Activated CD8-positive, alpha-beta memory T cell treated with anti-CD3 and anti-CD28 coated beads, Interleukin-2, amount 50 U/mL, for 1 hour (primary cell): ENCODE results near the gene GSN.

Experiments used
- DNase-seq: peaks from one replicate; pipeline ENCODE4 v3.0.0-alpha.2; 2020; ENCODE audit errors: extremely low read depth

Gene GSN

DNA sequence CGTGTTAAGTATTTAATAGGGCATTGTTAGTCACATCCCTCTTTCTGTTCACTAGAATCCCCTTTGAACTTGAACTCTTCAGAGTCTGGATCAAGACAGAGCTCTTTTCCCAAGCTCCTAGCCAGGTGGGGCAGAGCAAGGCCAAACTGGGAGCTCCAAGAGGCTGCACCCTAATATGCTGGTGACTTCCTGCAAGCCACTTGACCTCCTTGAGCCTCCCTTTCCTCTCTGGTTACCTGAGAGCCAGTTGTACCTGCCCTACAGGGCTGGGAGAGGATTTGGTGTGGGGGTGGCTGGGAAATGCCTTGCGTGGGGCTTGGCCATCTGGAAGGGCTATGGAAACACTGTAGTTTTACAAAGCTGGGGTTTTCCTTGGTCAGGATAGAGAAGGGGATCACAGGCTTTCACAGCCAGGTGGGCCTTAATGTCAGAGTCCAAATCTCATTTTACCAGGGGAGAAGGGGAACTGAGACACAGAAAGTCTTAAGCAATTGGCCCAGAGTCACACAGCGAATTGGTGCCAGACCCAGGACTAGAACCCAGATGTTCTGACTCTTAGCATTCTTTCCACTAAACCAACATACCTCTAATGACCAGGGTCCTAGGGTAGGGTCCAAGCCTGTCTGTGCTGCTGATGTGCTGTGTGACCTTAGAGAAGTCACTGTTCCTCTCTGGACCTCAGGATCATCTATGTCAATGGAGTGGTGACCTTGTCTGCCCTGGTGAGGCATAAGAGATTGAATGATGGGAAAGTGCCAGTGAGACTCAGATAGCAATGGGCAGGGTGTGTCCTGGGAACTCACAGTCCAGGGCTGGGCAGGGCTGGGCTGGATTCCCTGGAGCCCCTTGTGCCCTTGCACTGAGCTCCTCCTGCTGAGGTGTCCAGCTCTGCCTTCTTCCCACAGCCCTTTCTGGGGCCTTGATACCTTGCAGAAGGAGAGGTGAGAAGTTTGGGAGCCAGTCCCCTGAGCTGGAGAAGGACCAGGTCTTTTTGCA lies 35.8 kb downstream of the GSN start:
- DNase-seq: no peak

DNA sequence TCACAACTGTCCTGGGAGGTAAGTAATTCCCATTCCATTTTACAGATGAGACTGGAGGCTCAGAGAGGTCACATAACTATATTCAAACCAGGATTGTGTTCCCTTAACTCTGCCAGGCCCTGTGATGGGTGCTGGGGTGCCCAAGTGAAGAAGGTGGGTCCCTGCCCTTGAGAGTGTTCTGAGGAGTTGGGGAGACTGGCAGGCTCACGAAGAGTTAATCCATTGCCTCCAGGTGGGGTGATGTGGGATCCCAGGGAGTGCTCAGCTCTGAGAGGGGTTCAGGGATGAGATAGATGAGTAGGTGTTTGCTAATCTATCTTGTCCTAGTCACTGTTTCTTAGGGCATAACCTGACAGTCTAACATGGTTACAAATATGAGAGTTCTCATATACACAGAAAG lies 36.7 kb downstream of the GSN start:
- no peak for DNase-seq

DNA sequence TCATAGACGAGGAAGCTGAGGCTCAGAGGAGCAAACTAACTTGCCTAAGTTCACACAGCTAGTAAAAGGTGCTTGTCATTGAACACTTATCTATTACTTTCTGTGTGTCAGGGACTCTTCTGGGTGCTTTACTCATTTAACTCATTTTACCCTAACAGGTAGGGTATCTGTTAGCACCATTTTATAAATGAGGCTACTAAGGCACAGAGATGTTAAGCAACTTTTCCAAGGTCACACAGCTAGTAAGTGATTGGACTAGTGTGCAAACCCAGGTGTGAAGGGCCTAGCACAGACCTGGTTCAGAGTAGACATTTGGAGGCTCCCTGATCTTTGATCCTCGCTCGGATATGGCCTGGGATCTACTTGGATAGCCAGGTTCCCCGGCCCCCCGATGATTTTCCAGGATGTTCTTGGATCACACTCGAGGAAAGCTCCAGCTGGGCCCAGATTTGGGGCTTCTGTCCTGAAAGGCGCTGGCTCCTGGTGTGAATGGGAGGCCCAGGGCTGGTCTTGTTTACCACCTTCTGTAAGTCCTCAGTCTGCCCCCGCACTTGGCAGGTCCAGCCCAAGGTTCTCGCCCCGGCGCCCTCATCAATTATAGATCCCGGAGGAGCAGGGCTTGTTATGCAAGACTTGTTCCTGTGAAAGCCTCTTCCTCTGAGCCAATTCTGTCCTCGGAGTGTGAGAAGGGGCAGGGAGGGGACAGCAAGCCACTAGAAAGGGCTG lies 37.5 kb downstream of the GSN start:
- no peak for DNase-seq

DNA sequence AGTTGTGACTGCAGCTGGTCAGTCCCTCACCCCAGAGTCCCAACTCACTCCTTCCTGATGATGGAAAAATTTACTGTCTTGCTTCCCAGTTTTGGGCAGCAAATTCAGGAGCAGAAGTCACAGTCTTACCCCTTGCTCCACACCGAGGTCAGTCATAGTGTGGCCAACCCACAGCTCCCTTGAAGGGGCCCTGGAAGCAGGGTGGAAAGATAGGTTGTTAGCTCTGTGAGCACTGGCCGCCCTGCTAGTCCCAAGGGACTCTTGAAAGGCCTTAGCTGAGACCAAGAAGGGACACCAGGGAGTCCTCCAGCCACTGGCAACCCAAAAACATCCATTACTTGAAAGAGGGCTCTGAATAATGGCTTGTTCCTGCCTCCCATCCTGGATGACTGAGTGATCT lies 40.0 kb downstream of the GSN start:
- DNase-seq: no peak

DNA sequence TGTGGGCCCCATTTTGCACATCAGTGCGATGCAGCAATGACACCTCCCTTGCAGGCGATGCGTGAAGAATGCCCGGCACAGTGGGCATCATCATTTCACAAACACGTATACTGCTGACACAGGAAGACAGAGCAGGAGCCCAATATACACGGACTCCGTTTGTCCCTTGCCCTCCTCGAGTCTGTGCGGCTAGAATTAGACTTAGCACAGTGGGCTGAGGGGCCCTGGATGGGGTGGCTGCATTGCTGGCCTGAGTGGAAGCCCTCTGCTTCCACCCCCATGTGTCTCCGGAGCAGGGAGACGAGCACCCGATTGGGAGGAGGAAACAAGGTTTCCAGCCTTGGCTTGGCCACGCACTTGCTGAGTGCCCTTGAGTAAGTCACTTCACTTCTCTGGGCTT lies 40.8 kb downstream of the GSN start:
- no peak for DNase-seq

DNA sequence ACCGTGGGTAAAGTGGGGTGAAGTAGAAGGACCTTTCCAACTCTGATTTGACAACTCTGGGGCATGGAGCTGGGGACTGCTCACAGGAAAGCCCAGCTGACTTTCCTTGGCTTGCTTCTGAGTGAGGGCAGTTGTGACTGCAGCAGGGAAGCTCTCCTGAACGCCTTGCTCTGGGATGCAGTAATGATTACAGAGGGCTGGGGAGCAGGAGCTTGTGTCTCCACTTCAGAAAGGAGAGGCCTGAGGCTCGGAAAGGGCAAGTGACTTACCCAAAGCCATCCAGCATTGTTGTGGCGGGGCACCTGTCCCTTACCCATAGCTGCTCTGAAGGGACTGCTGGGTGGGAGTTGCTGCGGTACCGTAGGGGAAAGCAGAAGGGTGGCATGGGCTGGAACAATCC lies 41.2 kb downstream of the GSN start:
- DNase-seq: no peak

DNA sequence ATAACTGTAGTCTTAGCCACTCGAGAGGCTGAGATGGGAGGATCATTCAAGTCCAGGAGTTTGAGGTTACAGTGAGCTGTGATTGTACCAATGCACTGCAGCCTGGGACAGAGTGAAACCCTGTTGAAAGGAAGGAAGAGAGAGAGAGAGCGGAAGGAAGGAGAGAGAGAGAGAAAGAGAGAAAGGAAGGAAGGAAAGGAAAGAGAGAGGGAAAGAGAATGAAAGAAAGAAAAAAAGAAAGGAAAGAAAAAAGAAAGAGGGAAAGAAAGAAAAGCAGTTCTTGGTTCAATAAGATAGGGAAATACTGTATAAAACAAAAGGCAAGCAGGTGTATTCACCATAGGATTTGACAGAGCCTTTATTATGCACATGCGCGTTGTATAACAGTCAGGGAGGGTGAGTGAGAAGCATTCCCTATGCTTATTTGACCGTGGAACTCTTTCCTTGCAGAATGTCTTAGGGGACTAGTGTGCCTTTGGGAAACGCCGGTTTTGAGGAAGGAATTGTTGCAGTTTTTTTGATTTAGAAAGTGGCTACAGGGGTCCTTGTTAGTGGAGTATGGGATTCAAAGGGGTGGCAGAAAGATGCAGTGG lies 42.0 kb downstream of the GSN start:
- DNase-seq: no peak

DNA sequence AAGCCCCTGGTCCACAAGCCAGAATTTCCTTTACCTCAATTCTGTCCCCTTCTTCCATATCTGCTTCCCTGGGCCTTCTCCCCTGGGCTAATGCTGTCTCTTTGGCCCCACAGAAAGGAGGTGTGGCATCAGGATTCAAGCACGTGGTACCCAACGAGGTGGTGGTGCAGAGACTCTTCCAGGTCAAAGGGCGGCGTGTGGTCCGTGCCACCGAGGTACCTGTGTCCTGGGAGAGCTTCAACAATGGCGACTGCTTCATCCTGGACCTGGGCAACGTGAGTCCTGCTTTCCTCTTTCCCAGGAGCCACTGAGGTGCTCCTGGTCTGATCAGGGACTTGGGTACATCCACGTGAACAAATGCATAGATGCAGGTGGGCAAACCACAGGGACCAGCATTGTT lies 42.6 kb downstream of the GSN start:
- no peak for DNase-seq

DNA sequence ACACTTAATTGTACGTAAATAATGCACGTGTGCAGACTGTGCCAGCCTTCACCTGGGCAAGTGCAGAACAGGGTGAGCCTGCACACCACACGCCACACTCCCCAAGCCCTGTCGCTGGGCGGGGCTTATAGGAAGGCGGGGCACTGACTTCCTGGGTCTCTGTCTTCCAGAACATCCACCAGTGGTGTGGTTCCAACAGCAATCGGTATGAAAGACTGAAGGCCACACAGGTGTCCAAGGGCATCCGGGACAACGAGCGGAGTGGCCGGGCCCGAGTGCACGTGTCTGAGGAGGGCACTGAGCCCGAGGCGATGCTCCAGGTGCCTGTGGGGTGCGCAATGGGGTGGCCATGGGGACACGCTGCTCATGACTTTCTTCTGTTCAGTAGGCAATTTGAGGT lies 44.2 kb downstream of the GSN start:
- DNase-seq: no peak

DNA sequence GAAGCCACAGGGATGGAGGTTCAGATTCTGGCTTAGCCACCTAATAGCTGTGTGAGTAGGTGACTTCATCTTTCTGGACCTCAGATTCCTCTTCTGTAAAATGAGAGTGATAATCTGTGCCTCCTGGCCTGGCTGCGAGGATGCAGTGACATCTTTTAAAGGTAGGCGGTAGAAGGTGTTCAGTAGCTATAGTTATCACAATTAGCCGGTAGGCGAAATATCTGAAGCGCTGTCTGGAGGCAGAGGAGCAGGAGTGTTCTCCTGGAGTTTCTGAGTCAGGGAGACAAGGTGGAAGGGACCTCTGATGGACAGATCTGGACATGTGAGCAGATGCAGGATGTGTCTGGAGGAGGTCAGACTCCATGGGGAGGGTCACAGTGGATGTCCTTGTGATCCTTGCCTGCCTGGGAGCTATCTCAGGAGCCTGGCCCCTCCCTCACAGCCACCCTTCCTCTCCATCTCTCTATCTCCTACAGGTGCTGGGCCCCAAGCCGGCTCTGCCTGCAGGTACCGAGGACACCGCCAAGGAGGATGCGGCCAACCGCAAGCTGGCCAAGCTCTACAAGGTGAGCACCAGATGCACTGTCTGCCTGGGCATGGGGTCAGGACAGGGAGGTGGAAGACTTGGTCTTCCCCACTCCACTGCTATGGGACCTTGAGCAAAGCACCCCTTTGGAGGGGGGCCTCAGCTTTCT lies 45.6 kb downstream of the GSN start:
- DNase-seq: no peak

DNA sequence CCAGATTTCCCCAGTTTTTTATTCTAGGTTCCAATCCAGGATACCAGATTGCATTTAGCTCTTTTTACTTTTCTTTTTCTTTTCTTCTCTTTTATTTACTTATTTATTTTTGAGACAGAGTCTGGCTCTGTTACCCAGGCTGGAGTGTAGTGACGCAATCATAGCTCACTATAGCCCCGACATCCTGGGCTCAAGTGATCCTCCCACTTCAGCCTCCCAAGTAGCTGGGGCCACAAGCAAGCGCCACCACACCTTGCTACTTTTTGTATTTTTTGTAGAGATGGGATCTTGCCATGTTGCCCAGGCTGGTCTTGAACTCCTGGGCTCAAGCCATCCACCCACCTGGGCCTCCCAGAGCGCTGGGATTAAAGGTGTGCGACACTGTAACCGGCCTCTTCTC lies 48.4 kb downstream of the GSN start:
- DNase-seq: no peak

DNA sequence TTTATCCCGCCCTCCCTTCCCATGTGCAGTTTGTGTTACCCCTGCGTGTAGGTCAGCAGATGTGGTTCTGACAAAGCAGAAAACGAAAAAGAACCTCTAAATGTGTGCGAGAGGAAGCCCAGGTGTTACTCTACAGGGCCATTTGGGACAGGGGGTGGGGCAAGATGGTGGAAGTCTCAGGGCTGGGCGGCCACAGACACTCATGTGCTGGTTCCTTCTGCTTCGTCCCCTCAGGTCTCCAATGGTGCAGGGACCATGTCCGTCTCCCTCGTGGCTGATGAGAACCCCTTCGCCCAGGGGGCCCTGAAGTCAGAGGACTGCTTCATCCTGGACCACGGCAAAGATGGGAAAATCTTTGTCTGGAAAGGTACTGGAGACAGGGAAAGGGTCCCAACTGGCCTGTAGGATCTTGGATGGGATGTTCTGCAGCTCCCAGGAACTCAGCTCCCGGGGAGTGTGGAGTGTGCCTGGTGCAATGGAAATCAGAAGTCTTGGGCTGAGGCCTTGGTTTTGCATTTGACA lies 49.0 kb downstream of the GSN start:
- no peak for DNase-seq

DNA sequence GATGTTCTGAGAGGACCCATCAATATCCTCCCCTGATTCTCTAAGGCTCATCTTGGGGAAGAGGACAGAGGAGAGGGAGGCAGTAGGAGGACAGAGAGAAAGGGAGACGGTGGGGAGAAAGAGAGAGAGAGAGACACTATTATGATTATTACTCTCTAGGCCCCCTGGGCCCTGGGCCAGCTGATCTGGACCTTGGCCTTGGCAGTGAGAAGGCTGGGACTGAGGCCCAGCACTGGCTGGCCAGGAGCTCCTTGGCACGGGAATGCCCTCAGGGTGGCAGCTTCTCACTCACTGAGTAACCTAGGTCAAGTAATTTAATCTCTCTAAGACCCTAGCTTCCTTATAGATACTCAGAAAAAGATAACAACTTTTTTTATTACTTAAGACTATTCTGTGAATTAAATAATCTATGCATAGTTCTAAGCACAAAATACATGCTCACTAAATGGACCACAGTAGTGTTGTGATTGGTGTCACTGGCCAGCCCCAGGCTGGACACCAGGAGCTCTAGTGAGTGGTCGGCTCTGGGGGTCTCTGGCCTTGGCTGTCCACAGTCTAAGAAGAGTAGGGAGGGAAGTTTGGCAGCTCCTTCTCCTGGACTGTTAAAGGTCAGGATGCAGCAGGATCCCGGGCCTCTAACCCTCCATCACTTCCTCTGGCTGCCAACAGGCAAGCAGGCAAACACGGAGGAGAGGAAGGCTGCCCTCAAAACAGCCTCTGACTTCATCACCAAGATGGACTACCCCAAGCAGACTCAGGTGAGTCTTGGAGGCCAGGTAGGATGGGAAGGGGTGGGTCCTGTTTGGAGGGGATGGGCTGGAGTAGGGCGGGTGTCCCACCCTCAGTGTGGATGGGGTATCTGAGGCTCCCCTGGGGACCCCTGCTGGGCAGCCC lies 50.0 kb downstream of the GSN start:
- DNase-seq: no peak

DNA sequence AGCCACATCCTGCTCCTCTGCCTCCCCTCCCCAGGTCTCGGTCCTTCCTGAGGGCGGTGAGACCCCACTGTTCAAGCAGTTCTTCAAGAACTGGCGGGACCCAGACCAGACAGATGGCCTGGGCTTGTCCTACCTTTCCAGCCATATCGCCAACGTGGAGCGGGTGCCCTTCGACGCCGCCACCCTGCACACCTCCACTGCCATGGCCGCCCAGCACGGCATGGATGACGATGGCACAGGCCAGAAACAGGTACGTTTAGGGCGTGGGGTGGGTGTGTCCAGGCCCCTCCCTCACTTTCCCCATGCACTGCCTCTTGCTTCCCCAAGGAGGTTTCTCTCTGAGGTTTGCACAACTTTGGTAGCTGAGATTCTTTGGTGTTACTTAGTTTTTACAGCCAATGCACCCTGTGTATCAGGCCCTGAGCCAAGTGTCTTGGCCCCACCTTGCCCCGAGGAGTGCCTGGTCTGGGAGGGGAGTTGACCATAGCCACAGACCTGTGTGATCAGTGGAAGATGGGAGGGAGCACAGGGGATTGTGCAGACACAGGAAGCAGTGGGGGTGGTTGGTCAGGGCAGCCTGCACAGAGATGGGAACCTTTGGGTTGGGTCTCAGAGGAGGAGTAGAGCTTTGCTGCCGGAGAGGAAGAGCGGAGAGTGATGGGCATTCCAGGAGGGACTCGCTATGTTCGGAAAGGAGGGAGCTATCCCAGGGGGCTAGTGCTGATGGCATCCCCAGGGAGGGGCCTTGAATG lies 50.8 kb downstream of the GSN start:
- DNase-seq: no peak

DNA sequence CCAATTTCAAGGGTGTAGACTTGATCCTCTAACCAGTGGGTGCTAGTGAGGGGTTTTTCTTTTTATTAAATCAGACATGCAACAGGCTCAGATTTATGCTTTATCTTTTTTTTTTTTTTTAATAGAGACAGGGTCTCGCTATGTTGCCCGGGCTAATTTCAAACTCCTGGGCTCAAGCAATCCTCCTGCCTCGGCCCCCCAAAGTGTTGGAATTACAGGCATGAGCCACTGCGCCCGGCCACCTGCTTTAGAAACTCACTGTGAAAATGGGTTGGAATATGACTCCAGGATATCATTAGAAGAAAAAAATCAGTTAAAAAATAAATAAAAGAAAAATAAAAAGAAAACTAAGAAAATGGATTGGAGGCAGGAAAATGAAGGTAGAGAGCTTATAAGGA lies 51.4 kb downstream of the GSN start:
- no peak for DNase-seq

DNA sequence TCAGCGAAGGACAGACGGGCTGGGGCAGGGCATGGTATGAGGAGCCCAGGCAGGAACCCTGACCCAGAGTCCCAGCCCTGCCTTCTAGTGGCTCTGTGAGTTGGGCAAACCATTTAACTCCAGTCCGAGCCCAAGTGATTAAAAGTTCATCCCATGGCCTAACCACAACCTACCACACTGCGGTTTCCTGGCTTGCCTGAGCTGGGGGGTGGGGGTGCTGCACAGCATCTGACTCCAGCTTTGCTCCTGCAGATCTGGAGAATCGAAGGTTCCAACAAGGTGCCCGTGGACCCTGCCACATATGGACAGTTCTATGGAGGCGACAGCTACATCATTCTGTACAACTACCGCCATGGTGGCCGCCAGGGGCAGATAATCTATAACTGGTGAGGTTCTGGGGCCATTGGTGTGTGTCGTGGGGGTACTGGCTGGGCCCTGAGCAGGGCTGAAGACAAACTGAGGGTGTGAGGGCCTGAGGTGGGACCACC lies 53.1 kb downstream of the GSN start:
- DNase-seq: no peak

DNA sequence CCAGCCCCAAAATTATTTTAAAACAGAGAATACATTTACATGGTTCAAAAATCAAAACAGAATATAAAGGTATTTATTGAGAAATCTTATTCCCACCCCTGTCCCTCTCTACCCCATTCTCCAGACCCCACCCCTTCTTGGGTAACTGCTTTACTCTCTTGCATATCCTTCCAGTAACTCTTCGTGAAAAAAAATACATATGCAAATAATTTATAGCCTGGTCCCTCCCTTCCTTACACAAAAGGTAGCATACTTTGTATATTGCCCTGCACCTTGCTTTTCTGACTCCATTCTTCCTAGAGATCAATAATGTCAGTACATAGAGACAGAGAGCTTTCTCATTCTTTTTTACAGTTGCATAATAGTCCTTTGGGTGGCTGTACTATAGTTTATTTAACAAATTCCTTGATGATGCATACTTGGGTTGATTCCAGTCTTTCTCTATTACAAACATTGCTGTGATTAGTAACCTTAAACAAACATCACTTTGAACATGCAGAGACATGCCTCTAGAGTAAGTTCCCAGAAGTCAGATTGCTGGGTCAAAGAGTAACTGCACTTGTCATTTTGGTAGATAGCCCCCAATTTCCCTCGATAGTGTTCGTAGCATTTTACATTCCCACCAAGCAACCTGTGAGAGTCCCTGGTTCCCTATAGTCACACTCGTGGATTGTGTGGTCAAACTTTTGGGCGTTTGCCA lies 54.2 kb downstream of the GSN start:
- no peak for DNase-seq

DNA sequence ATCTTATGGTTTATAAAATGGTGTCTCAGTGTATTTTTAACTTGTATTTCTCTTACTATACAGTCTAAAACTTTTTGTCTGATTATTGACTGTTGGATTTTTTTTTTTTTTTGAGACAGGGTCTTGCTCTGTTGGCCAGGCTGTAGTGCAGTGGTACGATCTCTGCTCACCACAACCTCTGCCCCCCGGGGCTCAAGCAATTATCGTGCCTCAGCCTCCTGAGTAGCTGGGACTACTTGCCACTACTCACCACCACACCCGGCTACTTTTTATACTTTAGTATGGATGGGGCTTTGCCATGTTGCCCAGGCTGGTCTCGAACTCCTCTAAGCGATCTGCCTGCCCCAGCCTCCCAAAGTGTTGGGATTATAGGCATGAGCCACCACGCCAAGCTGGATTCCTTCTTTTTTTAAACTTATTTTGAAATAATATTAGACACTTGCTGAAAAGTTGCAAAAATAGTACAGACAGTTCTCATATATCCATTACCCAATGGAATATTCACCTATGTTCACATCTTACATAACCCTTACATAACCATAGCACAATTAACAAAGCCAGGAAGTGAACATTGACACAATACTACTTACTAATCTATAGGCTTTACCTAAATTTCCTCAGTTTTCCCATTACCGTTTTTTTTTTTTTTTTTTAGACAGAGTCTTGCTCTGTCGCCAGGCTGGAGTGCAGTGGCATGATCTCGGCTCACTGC lies 54.9 kb downstream of the GSN start:
- DNase-seq: no peak
